Smooth muscle cell (in vitro differentiated cells): ENCODE data around the gene MOAP1. TPM values are rescaled to one million over a fixed set of nuclear protein-coding genes. Genes with fewer than 3 reads are reported as not detected.
"Not testable (repeated sequence)": the region's sequence is repeated elsewhere in the genome, so short reads cannot be mapped to it uniquely, and the experiment has no call there.

Experiments
- DNase-seq: peaks from one replicate; lab custom pipeline; 2025; ENCODE audit not compliant: unreplicated experiment; lab: John Stamatoyannopoulos, UW
- H2AFZ ChIP-seq: fragments of 200-600 bp; sonication (generic); 2 replicates; pipeline ENCODE4 v1.6.0; 2016; ENCODE audit warnings: antibody characterized with exemption, low read depth, mild to moderate bottlenecking
- H3F3A ChIP-seq: fragments of 200-600 bp; sonication (generic); 2 replicates; pipeline ENCODE4 v1.6.0; 2017; ENCODE audit warnings: antibody characterized with exemption, low read depth
- H3K27ac ChIP-seq: fragments of 200-600 bp; sonication (generic); 2 replicates; pipeline ENCODE4 v1.5.1; 2016; ENCODE audit warnings: low read depth, mild to moderate bottlenecking
- H3K27me3 ChIP-seq: fragments of 200-600 bp; sonication (generic); 2 replicates; pipeline ENCODE4 v1.6.1; 2016; ENCODE audit warnings: low read depth, mild to moderate bottlenecking
- H3K36me3 ChIP-seq: fragments of 200-600 bp; sonication (generic); 2 replicates; pipeline ENCODE4 v1.5.1; 2016; ENCODE audit warnings: low read depth
- H3K4me1 ChIP-seq: fragments of 200-600 bp; sonication (generic); 2 replicates; pipeline ENCODE4 v1.5.1; 2016; ENCODE audit warnings: low read depth
- H3K4me2 ChIP-seq: fragments of 200-600 bp; sonication (generic); 2 replicates; pipeline ENCODE4 v1.6.0; 2016; ENCODE audit warnings: mild to moderate bottlenecking
- H3K4me3 ChIP-seq: fragments of 200-600 bp; sonication (generic); 2 replicates; pipeline ENCODE4 v1.5.1; 2016; ENCODE audit warnings: mild to moderate bottlenecking
- H3K79me2 ChIP-seq: fragments of 200-600 bp; sonication (generic); 2 replicates; pipeline ENCODE4 v1.6.0; 2016; ENCODE audit warnings: low read depth, mild to moderate bottlenecking
- H3K9ac ChIP-seq: fragments of 200-600 bp; sonication (generic); 2 replicates; pipeline ENCODE4 v1.6.0; 2016; ENCODE audit warnings: low read depth
- H3K9me3 ChIP-seq: fragments of 200-600 bp; sonication (generic); replicated peaks from 2 replicates; pipeline ENCODE4 v1.5.1; 2016; ENCODE audit warnings: low read depth
- H4K20me1 ChIP-seq: fragments of 200-600 bp; sonication (generic); 2 replicates; pipeline ENCODE4 v1.6.0; 2016; ENCODE audit warnings: low read depth
- CTCF ChIP-seq: fragments of 200-600 bp; sonication (generic); IDR thresholded peaks from 2 replicates; pipeline ENCODE4 v1.5.1; 2017; ENCODE audit warnings: borderline replicate concordance, mild to moderate bottlenecking, antibody characterized with exemption; ENCODE audit not compliant: insufficient read depth, poor library complexity, severe bottlenecking
- WGBS: methylation state at CpG from one replicate; pipeline ENCODE4 v1.1.7; 2016; ENCODE audit warnings: low lambda C conversion rate; 5-methylcytosine and 5-hydroxymethylcytosine counted together
- polyA plus RNA-seq: library from polyadenylated mRNA; unstranded; fragments of >200 nt; fragmentation: Nextera tagmentation; extraction: Ambion mirVana; gene quantifications from 2 replicates; pipeline ENCODE4 v1.2.1, GENCODE V29; 2016
- total RNA-seq: library from RNA; depleted of rRNA; stranded (reverse); fragments of >200 nt; gene quantifications from 2 replicates; pipeline ENCODE4 v1.2.3, GENCODE V29; 2014

The MOAP1 gene
- total and polyA plus RNA-seq, 2 experiments from 2014 or later = 6.9 to 7.7 TPM

- no peak overlapping the region for H2AFZ ChIP-seq
- H4K20me1 ChIP-seq = no peaks in the 10 kb centered on the region
- TF ChIP-seq CTCF = no peak
- H3K9ac ChIP-seq = no peak overlapping the region
- H3F3A ChIP-seq = no peaks in the 10 kb centered on the region
- no peak for DNase-seq
- peaks cover 7% of the 10 kb centered on the region for H3K4me1 ChIP-seq
- no peak overlapping the region for H3K27ac ChIP-seq
- H3K79me2 ChIP-seq = no peaks in the 10 kb centered on the region
- no peaks in the 10 kb centered on the region for H3K36me3 ChIP-seq
- no peak overlapping the region for H3K4me3 ChIP-seq
- no peaks in the 10 kb centered on the region for H3K27me3 ChIP-seq
- H3K9me3 ChIP-seq = no peaks in the 10 kb centered on the region
- no peak overlapping the region for H3K4me2 ChIP-seq
- WGBS = 96% methylated on average over 8 of the region's 8 CpGs
Observed at GRCh38 chr14:93148979-93149378, 35.7 kb downstream of the MOAP1 start.

- WGBS = 81% methylated on average over 9 of the region's 9 CpGs
Observed at GRCh38 chr14:93146119-93146518, 38.6 kb downstream of the MOAP1 start.

GRCh38 chr14:93142854-93143652 is 41.6 kb downstream of the MOAP1 start:
- H3K27me3 ChIP-seq = no peaks in the 10 kb centered on the region
- H3K36me3 ChIP-seq = no peaks in the 10 kb centered on the region
- 72% methylated on average over 13 of the region's 13 CpGs for WGBS
- no peaks in the 10 kb centered on the region for H3K4me1 ChIP-seq
- no peak overlapping the region for H3K27ac ChIP-seq
- H3K79me2 ChIP-seq = no peaks in the 10 kb centered on the region
- H3K9me3 ChIP-seq = no peaks in the 10 kb centered on the region
- no peak overlapping the region for H3K9ac ChIP-seq
- no peaks in the 10 kb centered on the region for H4K20me1 ChIP-seq
- no peak overlapping the region for H3K4me3 ChIP-seq
- no peak overlapping the region for H2AFZ ChIP-seq
- H3F3A ChIP-seq = no peaks in the 10 kb centered on the region
- no peak for TF ChIP-seq CTCF
- no peak for DNase-seq
- H3K4me2 ChIP-seq = no peak overlapping the region

More at GRCh38 chr14:93146119-93146518, 38.6 kb downstream of the MOAP1 start:
- no peak for DNase-seq
- TF ChIP-seq CTCF = no peak
- Histone ChIP-seq H3K79me2 (no peaks in the 10 kb centered on the region), H3K4me3 (no peak overlapping the region), H3K9ac (no peak overlapping the region), H3F3A (no peaks in the 10 kb centered on the region), H3K4me2 (no peak overlapping the region), H3K36me3 (no peaks in the 10 kb centered on the region), H2AFZ (no peak overlapping the region), H3K27ac (no peak overlapping the region), H3K27me3 (no peaks in the 10 kb centered on the region), H4K20me1 (no peaks in the 10 kb centered on the region), H3K4me1 (peaks cover 7% of the 10 kb centered on the region), H3K9me3 (no peaks in the 10 kb centered on the region)

GRCh38 chr14:93137864-93138263 is 46.8 kb downstream of the MOAP1 start:
- 76% methylated on average over 17 of the region's 17 CpGs for WGBS

GRCh38 chr14:93136508-93136907 is 48.2 kb downstream of the MOAP1 start:
- not testable (repeated sequence) for H3K79me2 ChIP-seq, H3F3A ChIP-seq, H2AFZ ChIP-seq, H3K27ac ChIP-seq, H3K4me3 ChIP-seq, H4K20me1 ChIP-seq, H3K36me3 ChIP-seq, H3K4me2 ChIP-seq, H3K9me3 ChIP-seq, DNase-seq, H3K9ac ChIP-seq, H3K4me1 ChIP-seq, H3K27me3 ChIP-seq
- WGBS = 82% methylated on average over 13 of the region's 13 CpGs

More at GRCh38 chr14:93137864-93138263, 46.8 kb downstream of the MOAP1 start:
- Histone ChIP-seq H2AFZ (no peak overlapping the region), H3K4me2 (no peak overlapping the region), H3K4me1 (no peaks in the 10 kb centered on the region), H3K27me3 (no peaks in the 10 kb centered on the region), H3K4me3 (no peak overlapping the region), H4K20me1 (no peaks in the 10 kb centered on the region), H3K9me3 (no peaks in the 10 kb centered on the region), H3K9ac (no peak overlapping the region), H3K36me3 (no peaks in the 10 kb centered on the region), H3K27ac (no peak overlapping the region), H3K79me2 (no peaks in the 10 kb centered on the region), H3F3A (no peaks in the 10 kb centered on the region)
- DNase-seq = no peak
- no peak for TF ChIP-seq CTCF
